B cell (primary cell): ENCODE results near the gene TRPM8. TPM values are rescaled to one million over a fixed set of nuclear protein-coding genes. Genes with fewer than 3 reads are reported as not detected.

Experiments used
- ATAC-seq: fragments of 200-7000 bp; cut with Tn5 transposase; one replicate; pipeline ENCODE4 v1.10.0; 2021; ENCODE audit warnings: low read depth, mild to moderate bottlenecking, moderate number of reproducible peaks, moderate library complexity
- CTCF ChIA-PET: fragments of 350-600 bp; sonication (Branson Sonifier 250); formaldehyde crosslinking; loops from one replicate; lab custom pipeline; 2021; ENCODE audit warnings: antibody characterized with exemption, inconsistent platforms; lab: Charles Lee
- POLR2A ChIA-PET: fragments of 350-600 bp; sonication (Branson Sonifier 250); formaldehyde crosslinking; loops from one replicate; lab custom pipeline; 2021; ENCODE audit warnings: antibody characterized with exemption; lab: Charles Lee
- DNase-seq: peaks from one replicate; pipeline ENCODE4 v3.0.0; 2013
- H2AFZ ChIP-seq: 2 replicates; pipeline ENCODE4 v1.6.1; 2012; ENCODE audit warnings: mild to moderate bottlenecking, low read depth, low read length; ENCODE audit not compliant: insufficient read depth, poor library complexity, severe bottlenecking
- H3K27ac ChIP-seq, 2 donors: 1 replicate in 1 of 2; 2 replicates in 1 of 2; pipeline ENCODE4 v1.5.1; 2012 to 2013; ENCODE audit warnings: low read length in 2 of 2, mild to moderate bottlenecking in 2 of 2, moderate library complexity in 1 of 2
- H3K27me3 ChIP-seq, 4 experiments: fragments of 200-600 bp in 1 of 4; sonication (generic) in 1 of 4; replicated peaks in 1 of 4; 1 replicate in 2 of 4; 2 replicates in 2 of 4; pipeline versions ENCODE4 v1.6.1 to v1.7.0; 2013 to 2016; ENCODE audit warnings: low read length in 3 of 4, mild to moderate bottlenecking in 2 of 4, mixed read lengths in 1 of 4, moderate library complexity in 1 of 4; ENCODE audit not compliant: insufficient read depth in 4 of 4, control insufficient read depth in 3 of 4; ENCODE audit errors: control extremely low read depth in 1 of 4
- H3K36me3 ChIP-seq, 2 experiments: replicated peaks in 1 of 2; 1 replicate in 1 of 2; 2 replicates in 1 of 2; pipeline versions ENCODE4 v1.6.1 to v1.7.1; 2013; ENCODE audit warnings: low read length in 1 of 2; ENCODE audit not compliant: insufficient read depth in 2 of 2, control insufficient read depth in 1 of 2; ENCODE audit errors: control extremely low read depth in 1 of 2, extremely low read depth in 1 of 2
- H3K4me1 ChIP-seq, 2 donors: fragments of 200-600 bp in 1 of 2; sonication (generic) in 1 of 2; 1 replicate in 1 of 2; 2 replicates in 1 of 2; pipeline versions ENCODE4 v1.5.1 to v1.6.1; 2013 to 2017; ENCODE audit warnings: low read length in 2 of 2; ENCODE audit not compliant: control insufficient read depth in 2 of 2, insufficient read depth in 2 of 2
- H3K4me2 ChIP-seq: replicated peaks from 2 replicates; pipeline ENCODE3; 2012; ENCODE audit warnings: mild to moderate bottlenecking, low read depth, low read length; ENCODE audit not compliant: poor library complexity, severe bottlenecking
- H3K4me3 ChIP-seq, 5 experiments: fragments of 200-600 bp in 1 of 5; sonication (generic) in 1 of 5; 1 replicate in 3 of 5; 2 replicates in 2 of 5; pipeline versions ENCODE4 v1.5.1 to v1.7.0; 2011 to 2016; ENCODE audit warnings: low read length in 4 of 5, mild to moderate bottlenecking in 4 of 5, low read depth in 2 of 5, control low read depth in 1 of 5, moderate library complexity in 1 of 5; ENCODE audit not compliant: insufficient read depth in 1 of 5; ENCODE audit errors: control extremely low read depth in 1 of 5, extremely low read depth in 1 of 5
- H3K79me2 ChIP-seq: fragments of 200-600 bp; sonication (generic); one replicate; pipeline ENCODE4 v1.6.0; 2016; ENCODE audit warnings: low read length; ENCODE audit not compliant: control insufficient read depth, insufficient read depth
- H3K9ac ChIP-seq: fragments of 200-600 bp; sonication (generic); 2 replicates; pipeline ENCODE4 v1.6.1; 2017; ENCODE audit warnings: mild to moderate bottlenecking, low read length, moderate library complexity
- H3K9me3 ChIP-seq, 3 donors: one replicate each; pipeline versions ENCODE4 v1.6.1 to v1.7.1; 2013; ENCODE audit warnings: low read length in 2 of 3; ENCODE audit not compliant: control insufficient read depth in 2 of 3, insufficient read depth in 1 of 3; ENCODE audit errors: control extremely low read depth in 1 of 3
- H4K20me1 ChIP-seq: 2 replicates; pipeline ENCODE4 v1.6.0; 2012; ENCODE audit warnings: mild to moderate bottlenecking, low read length; ENCODE audit not compliant: insufficient read depth, control insufficient read depth, poor library complexity, severe bottlenecking
- H3K27ac Mint-ChIP-seq: one replicate; pipeline ENCODE4 v1.8.0; 2021; ENCODE audit warnings: mixed read lengths
- H3K27me3 Mint-ChIP-seq: one replicate; pipeline ENCODE4 v1.8.0; 2021; ENCODE audit warnings: mixed read lengths
- H3K4me1 Mint-ChIP-seq: one replicate; pipeline ENCODE4 v1.8.0; 2021; ENCODE audit warnings: mixed read lengths
- H3K4me3 Mint-ChIP-seq: one replicate; pipeline ENCODE4 v1.8.0; 2021; ENCODE audit warnings: mixed read lengths
- H3K9me3 Mint-ChIP-seq: one replicate; pipeline ENCODE4 v1.8.0; 2022; ENCODE audit warnings: mixed read lengths; ENCODE audit not compliant: insufficient read depth
- EZH2 ChIP-seq: IDR thresholded peaks from 2 replicates; pipeline ENCODE4 v1.6.1; 2012; ENCODE audit warnings: borderline replicate concordance, low read depth, mild to moderate bottlenecking, moderate library complexity, low read length; ENCODE audit not compliant: insufficient read depth, poor library complexity, severe bottlenecking
- WGBS: methylation state at CpG from one replicate; pipeline ENCODE4 v1.1.5; 2013; ENCODE audit warnings: missing lambda C conversion rate; ENCODE audit not compliant: insufficient coverage; 5-methylcytosine and 5-hydroxymethylcytosine counted together
- intact Hi-C: fragments of 100-400 bp; cut with micrococcal nuclease; formaldehyde crosslinking; loops from one replicate; pipeline ENCODE4 v1.10.0; 2022
- polyA plus RNA-seq: library from polyadenylated mRNA; depleted of rRNA; stranded (reverse); fragments of >200 nt; gene quantifications from 2 replicates; pipeline ENCODE4 v1.2.3, GENCODE V29; 2012
- total RNA-seq, 2 donors: library from RNA; stranded (reverse); fragments of 120-200 nt in 1 of 2; gene quantifications; 1 replicate in 1 of 2; 2 replicates in 1 of 2; pipeline versions ENCODE4 v1.2.3 to v1.2.4, GENCODE V29; 2013 to 2022
- TF ChIP-seq, protein P1 (sequence below): fragments of 200-600 bp; IDR thresholded peaks from one replicate; pipeline ENCODE4 v1.8.0; 2022; ENCODE audit warnings: antibody characterized with exemption, mild to moderate bottlenecking

Gene TRPM8
- total and polyA plus RNA-seq, 2 donors (not counting 1 experiment from before 2014, with no cell fraction given): not detected

GRCh38 chr2:234031207-234031606 lies 114.0 kb downstream of the TRPM8 start:
- CTCF ChIA-PET: no interaction called here
- H3K27ac Mint-ChIP-seq: no peak overlapping the region

DNA sequence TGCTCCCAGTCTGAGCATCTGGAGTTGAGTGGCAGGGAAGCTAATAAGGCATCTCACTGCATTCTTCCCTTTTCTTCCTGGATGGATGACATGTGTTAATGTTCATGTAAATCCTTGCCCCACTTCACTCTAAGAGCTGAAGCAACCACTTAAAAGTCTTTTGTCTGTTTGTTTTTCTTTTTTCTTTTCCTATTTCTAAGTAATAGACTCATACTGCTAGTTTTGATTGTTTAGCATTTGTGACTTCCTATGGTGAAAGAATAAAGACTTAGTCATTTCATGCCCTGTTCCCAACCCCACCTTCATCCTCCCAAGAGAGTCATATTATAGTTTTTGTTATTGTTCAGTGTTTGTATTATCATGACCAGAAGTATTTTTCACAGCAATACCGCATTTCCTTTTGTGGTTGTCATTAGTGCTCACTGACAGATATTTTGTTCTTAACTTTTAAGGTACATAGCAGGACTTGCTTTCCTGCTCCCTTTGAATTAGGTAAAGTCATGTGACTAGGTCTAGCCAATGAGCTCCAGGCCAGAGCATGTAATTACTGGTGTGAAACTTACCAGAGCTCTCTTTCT lies 115.2 kb downstream of the TRPM8 start:
- no peak overlapping the region for H2AFZ ChIP-seq
- no CpG with 5 or more reads among the region's 1 CpG for WGBS
- H4K20me1 ChIP-seq: no peaks in the 10 kb centered on the region
- Mint-ChIP-seq H3K9me3 (peaks cover 2% of the 10 kb centered on the region), H3K27me3 (peaks cover 67% of the 10 kb centered on the region), H3K27ac (no peak overlapping the region), H3K4me1 (no peaks in the 10 kb centered on the region), H3K4me3 (no peak overlapping the region)
- H3K9ac ChIP-seq: no peak overlapping the region
- H3K9me3 ChIP-seq: peaks cover 3 to 24% (median 13%) of the 10 kb centered on the region in 3 donors
- ChIA-PET POLR2A (no interaction called here), CTCF (no interaction called here)
- intact Hi-C loops: no loop called here
- H3K36me3 ChIP-seq: no peaks in the 10 kb centered on the region
- no peak overlapping the region for H3K4me3 ChIP-seq
- peaks cover 0 to 38% (median 16%) of the 10 kb centered on the region in 4 experiments for H3K27me3 ChIP-seq
- TF ChIP-seq, protein P1, sequence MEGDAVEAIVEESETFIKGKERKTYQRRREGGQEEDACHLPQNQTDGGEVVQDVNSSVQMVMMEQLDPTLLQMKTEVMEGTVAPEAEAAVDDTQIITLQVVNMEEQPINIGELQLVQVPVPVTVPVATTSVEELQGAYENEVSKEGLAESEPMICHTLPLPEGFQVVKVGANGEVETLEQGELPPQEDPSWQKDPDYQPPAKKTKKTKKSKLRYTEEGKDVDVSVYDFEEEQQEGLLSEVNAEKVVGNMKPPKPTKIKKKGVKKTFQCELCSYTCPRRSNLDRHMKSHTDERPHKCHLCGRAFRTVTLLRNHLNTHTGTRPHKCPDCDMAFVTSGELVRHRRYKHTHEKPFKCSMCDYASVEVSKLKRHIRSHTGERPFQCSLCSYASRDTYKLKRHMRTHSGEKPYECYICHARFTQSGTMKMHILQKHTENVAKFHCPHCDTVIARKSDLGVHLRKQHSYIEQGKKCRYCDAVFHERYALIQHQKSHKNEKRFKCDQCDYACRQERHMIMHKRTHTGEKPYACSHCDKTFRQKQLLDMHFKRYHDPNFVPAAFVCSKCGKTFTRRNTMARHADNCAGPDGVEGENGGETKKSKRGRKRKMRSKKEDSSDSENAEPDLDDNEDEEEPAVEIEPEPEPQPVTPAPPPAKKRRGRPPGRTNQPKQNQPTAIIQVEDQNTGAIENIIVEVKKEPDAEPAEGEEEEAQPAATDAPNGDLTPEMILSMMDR: no peak
- no peak for TF ChIP-seq EZH2
- DNase-seq: no peak
- no peak overlapping the region for H3K27ac ChIP-seq
- no peaks in the 10 kb centered on the region for H3K79me2 ChIP-seq
- no peaks in the 10 kb centered on the region for H3K4me1 ChIP-seq
- ATAC-seq: no peak
- H3K4me2 ChIP-seq: no peak overlapping the region

More at GRCh38 chr2:234031207-234031606, 114.0 kb downstream of the TRPM8 start:
- Mint-ChIP-seq H3K4me3 (no peak overlapping the region), H3K27me3 (peaks cover 57% of the 10 kb centered on the region), H3K4me1 (peaks cover 5% of the 10 kb centered on the region), H3K9me3 (peaks cover 2% of the 10 kb centered on the region)
- WGBS: no CpG with 5 or more reads among the region's 2 CpGs
- POLR2A ChIA-PET: no interaction called here
- no peak overlapping the region for H3K27ac ChIP-seq
- ATAC-seq (no peak), DNase-seq (no peak)
- intact Hi-C loops: no loop called here
- H3K4me1 ChIP-seq: peaks cover under 1 to 1% of the 10 kb centered on the region in 2 donors
- no peaks in the 10 kb centered on the region for H4K20me1 ChIP-seq
- no peak overlapping the region for H3K4me2 ChIP-seq
- no peaks in the 10 kb centered on the region for H3K79me2 ChIP-seq
- no peak for TF ChIP-seq EZH2
- TF ChIP-seq, protein P1: no peak
- H3K9me3 ChIP-seq: peaks cover 2 to 16% (median 13%) of the 10 kb centered on the region in 3 donors
- H3K4me3 ChIP-seq: no peak overlapping the region
- H2AFZ ChIP-seq: no peak overlapping the region
- peaks cover 0 to 38% (median 16%) of the 10 kb centered on the region in 4 experiments for H3K27me3 ChIP-seq
- H3K9ac ChIP-seq: no peak overlapping the region
- no peaks in the 10 kb centered on the region for H3K36me3 ChIP-seq
